GM19193 (cell line): ENCODE measurements around the gene LRBA.

Experiments used
- POLR2A ChIP-seq: IDR thresholded peaks from 4 replicates; pipeline ENCODE4 v1.6.1; 2011; ENCODE audit not compliant: insufficient read depth, insufficient read length; ENCODE audit errors: extremely low read depth

Gene LRBA

GRCh38 chr4:150664935-150665334, 350.1 kb downstream of the LRBA start:
- no peak for TF ChIP-seq POLR2A

DNA sequence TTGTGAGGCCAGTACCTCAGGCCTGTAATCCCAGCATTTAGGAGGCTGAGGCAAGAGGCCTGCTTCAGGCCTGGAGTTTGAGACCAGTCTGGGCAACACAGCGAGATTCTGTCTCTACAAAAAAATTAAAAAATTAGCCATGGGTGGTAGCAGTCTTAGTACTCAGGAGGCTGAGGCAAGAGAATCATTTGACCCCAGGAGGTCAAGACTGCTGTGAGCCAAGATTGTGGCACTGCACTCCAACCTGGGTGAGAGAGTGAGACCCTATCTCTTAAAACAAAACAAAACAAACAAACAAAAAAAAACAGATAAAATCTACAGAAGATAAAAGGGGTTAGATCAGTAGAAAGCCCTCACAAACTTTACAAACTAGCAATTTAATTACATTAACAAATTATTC, 352.4 kb downstream of the LRBA start:
- TF ChIP-seq POLR2A, result no peak

DNA sequence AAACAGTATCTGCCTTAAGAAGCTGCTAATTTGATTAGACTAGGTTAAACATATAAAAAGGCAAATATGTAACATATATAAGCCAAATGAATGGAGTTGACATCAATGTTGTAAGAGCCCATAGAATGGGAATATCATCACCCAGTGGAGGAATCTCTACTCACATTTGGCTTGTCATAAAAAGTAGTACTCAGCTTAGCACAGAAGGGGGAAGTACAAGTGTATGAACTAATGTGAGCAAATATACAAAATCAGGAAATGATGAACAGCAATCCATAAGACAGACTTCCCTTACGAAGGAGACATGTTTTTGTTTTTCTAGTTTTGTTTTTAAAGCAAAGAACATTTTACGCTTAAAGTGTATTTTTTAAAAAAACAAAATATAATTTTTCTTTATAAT, 358.2 kb downstream of the LRBA start:
- TF ChIP-seq POLR2A, result no peak

DNA sequence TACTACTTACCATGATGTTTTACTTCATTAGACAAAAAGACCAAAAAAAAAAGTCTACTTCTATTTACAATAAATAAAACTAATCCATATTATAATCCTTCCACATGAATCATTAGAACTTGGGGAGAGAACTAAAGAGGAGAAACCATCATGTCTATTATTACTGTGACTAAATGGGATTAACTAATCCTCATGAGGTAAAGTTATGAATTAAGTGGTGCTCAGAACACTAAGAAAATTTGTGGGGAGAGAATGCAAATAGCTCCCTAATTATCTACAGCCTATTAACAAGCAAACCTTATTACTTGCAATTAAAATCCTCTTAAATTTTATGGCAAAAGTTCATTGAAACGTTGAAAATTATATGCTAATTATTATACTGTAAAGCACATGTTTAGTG, 364.3 kb downstream of the LRBA start:
- no peak for TF ChIP-seq POLR2A

- no peak for TF ChIP-seq POLR2A
Observed at GRCh38 chr4:150648123-150648522, 367.0 kb downstream of the LRBA start.

DNA sequence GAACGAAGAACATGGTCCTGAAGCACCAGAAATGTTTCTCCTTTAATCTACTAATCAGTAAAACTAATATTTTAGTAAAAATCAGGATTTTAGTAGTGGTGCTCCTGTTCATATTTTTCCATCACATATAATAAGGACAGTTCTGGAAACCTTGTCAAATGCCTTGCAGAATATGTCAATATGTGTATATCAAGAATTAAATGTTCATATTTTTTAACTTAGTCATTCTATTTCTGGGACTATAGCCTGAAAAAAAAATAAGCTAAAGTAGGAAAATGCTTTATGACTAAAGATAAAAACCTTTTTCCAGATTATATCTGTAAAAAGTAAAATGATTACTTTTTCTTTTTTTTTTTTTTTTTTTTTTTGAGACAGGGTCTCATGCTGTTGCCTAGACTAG, 368.1 kb downstream of the LRBA start:
- TF ChIP-seq POLR2A, result no peak

GRCh38 chr4:150641612-150642011, 373.5 kb downstream of the LRBA start:
- TF ChIP-seq POLR2A, result no peak

DNA sequence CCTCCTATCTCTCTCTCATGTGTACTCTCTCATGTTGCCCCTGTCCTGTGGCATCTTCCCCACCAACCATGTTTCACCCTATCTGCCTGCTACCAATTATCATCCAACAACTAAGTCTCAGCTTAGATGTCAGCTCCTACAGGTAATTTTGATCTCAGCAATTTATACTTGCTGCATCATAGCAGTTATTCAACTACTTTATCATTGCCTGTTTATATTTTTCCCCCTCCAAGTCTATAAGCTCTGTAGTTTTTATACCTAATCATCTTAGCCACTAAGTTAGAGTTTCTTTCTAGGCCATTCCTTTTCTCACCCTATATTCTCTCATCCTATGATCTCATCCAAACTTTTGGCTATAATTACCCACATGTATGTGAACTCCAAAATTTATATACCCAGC, 382.4 kb downstream of the LRBA start:
- TF ChIP-seq POLR2A, result no peak

DNA sequence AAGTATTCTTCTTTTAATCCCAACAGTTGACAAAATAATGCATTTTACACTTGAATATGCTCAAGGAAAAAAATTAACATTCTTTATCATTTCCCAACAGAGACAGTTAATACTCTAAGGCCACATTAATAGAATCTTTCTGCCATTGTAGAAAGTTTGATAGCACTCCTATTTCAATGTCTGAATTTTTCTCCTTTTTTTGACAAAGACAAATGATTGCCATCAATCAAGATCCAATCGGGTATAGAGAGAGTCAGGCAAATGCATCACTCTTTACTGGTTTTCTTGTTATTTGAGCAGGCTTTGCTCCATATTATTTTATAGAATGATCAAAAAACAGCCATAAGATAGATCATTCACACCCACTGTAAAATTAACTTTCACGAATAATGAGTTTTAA, 387.0 kb downstream of the LRBA start:
- no peak for TF ChIP-seq POLR2A

GRCh38 chr4:150625033-150625432, 390.1 kb downstream of the LRBA start:
- no peak for TF ChIP-seq POLR2A

DNA sequence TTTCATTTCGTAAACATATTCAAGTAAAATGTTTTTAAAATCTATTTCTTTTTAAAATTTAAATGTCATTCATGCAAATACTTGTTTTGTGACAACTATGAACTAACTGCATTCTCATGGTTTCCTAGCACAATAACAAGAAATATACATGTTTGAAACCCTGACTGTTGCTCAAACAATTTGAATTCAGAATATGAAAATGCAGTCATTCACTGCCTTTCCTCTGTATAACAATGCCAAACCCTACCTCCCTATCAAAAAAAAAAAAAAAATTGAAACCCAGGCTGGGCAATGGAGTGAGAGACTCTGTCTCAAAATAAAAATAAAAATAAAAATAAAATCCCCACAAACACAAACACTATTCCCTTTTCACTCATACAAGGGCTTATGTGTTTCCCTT, 391.0 kb downstream of the LRBA start:
- no peak for TF ChIP-seq POLR2A

DNA sequence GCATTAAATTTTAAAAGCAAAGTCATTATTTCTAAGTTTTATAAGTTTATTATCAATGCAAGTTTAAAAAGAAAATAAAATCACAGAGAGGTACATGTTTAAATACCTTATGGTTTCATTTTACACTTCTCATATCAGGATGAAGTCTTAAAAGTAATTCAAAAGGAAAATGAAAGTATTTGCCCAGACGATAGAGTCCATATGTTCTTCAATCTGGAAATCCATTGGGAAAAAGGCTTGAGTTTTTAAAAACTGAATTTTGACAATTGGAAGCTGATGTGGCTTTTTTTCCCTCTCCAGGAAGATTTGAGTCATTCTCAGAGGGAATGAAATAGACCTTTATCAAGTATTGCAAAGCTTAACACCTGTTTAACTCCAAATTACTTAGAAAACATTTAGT, 396.0 kb downstream of the LRBA start:
- TF ChIP-seq POLR2A, result no peak

- TF ChIP-seq POLR2A, result no peak
Observed at GRCh38 chr4:150609131-150609530, 406.0 kb downstream of the LRBA start.

DNA sequence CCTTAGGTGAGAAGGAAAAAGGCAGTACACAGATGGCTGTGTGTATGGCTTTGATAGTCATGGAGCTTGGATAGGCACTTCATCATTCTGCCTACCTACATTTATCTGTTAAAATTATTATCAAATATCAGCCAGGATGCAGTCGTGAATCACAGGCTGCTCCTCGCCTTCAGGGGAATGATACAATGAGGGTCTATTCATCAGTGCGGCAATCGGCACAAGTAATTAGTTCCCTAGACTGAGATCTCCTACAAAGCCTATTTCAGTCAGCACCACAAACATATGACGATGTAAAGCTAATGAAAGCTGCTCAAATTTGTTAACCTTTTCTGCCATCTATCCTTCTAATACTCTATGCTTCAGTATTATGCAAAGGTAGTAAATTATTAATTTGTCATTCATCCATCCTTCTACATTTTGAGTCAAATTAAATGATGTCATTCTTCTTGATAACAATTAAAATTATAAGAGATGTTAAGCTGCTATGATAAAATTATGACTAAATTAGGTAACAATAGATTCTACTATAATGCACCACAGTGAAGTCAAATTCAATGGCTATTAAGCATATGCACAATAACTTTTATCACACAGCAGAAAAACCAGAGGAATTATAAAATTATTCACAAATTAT, 414.2 kb downstream of the LRBA start:
- no peak for TF ChIP-seq POLR2A

DNA sequence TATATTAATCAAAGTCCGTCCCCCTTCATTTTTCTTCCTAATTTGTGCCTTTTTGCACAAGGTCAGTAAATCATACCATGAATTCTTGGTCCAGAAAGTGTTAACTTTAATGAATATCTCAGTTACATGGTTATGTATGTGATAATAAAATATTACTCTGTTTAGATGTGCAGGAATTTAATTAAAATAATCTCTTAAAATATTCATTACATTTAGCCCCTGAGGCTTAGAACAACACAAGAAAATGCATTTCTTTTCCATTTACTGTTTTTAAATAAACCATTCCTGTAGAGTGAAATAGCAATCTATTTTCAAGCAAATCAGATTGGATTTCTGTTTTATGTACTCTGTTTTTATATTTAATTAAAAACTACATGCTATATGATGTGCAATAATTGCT, 415.5 kb downstream of the LRBA start:
- TF ChIP-seq POLR2A, result no peak

GRCh38 chr4:150598909-150599308, 416.2 kb downstream of the LRBA start:
- no peak for TF ChIP-seq POLR2A

DNA sequence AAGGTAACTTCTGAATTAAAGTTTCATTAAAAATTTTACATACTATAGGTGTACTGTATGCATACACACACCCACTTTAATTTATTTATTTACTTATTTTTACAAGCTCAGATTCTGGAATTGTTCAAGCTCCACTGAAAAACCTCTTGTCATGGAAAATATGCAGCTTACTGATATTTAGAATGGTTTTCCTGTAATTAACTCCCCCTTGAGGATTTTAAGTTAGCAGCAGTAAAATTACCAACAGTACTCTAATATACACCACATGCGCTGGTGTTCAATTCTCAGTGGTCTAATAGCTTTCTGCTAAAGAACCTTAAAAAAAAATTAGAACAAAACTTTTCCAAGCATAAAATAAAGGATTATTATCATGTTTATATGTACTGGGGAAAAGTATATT, 421.1 kb downstream of the LRBA start:
- no peak for TF ChIP-seq POLR2A
